ENCODE results near the gene FGF10.

The FGF10 gene

GRCh38 chr5:44257221-44257620 lies 132.0 kb downstream of the FGF10 start:
- DNase-seq (ENCODE audit: low read depth) = no peak
